PFSK-1 (cell line): ENCODE data around the gene CFAP251.

ENCODE experiments used
- FOXP2 ChIP-seq: optimal IDR thresholded peaks from 2 replicates; pipeline ENCODE3; 2011; ENCODE audit warnings: borderline replicate concordance, control low read depth, inconsistent platforms; ENCODE audit not compliant: insufficient read depth; ENCODE audit errors: extremely low read length, extremely low read depth
- POLR2AphosphoS5 ChIP-seq: IDR thresholded peaks from 2 replicates; pipeline ENCODE4 v1.6.1; 2012; ENCODE audit warnings: low read depth, mild to moderate bottlenecking, control low read depth, low read length, moderate library complexity
- SIN3A ChIP-seq: IDR thresholded peaks from 2 replicates; pipeline ENCODE4 v1.6.1; 2012; ENCODE audit warnings: mild to moderate bottlenecking, low read length, moderate library complexity, borderline replicate concordance; ENCODE audit not compliant: insufficient read depth
- TAF1 ChIP-seq: IDR thresholded peaks from 2 replicates; pipeline ENCODE4 v1.6.1; 2012; ENCODE audit warnings: low read length, control low read depth, borderline replicate concordance; ENCODE audit not compliant: insufficient read depth
- TF ChIP-seq, protein P1 (sequence below), 2 experiments: IDR thresholded peaks; 2 replicates each; pipeline versions ENCODE4 v1.6.1 to v1.8.0; 2011 to 2012; ENCODE audit warnings: low read depth in 2 of 2, low read length in 2 of 2, control low read depth in 1 of 2, inconsistent platforms in 1 of 2, mild to moderate bottlenecking in 1 of 2, moderate library complexity in 1 of 2; ENCODE audit not compliant: insufficient read depth in 1 of 2

CFAP251 gene

GRCh38 chr12:121932914-121933521, 14.6 kb downstream of the CFAP251 start:
- no peak for TF ChIP-seq POLR2AphosphoS5
- no peak for TF ChIP-seq SIN3A
- no peak for TF ChIP-seq FOXP2
- TF ChIP-seq TAF1, result no peak
- TF ChIP-seq, protein P1, sequence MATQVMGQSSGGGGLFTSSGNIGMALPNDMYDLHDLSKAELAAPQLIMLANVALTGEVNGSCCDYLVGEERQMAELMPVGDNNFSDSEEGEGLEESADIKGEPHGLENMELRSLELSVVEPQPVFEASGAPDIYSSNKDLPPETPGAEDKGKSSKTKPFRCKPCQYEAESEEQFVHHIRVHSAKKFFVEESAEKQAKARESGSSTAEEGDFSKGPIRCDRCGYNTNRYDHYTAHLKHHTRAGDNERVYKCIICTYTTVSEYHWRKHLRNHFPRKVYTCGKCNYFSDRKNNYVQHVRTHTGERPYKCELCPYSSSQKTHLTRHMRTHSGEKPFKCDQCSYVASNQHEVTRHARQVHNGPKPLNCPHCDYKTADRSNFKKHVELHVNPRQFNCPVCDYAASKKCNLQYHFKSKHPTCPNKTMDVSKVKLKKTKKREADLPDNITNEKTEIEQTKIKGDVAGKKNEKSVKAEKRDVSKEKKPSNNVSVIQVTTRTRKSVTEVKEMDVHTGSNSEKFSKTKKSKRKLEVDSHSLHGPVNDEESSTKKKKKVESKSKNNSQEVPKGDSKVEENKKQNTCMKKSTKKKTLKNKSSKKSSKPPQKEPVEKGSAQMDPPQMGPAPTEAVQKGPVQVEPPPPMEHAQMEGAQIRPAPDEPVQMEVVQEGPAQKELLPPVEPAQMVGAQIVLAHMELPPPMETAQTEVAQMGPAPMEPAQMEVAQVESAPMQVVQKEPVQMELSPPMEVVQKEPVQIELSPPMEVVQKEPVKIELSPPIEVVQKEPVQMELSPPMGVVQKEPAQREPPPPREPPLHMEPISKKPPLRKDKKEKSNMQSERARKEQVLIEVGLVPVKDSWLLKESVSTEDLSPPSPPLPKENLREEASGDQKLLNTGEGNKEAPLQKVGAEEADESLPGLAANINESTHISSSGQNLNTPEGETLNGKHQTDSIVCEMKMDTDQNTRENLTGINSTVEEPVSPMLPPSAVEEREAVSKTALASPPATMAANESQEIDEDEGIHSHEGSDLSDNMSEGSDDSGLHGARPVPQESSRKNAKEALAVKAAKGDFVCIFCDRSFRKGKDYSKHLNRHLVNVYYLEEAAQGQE (IDR thresholded peaks at IDR 0.05; ENCODE audit: insufficient read depth in 1 of 2, low read depth in 2 of 2, low read length in 2 of 2), result no peak

GRCh38 chr12:121933522-121934308, 15.3 kb downstream of the CFAP251 start:
- TF ChIP-seq SIN3A, result no peak
- TF ChIP-seq POLR2AphosphoS5, result no peak
- TF ChIP-seq TAF1, result no peak
- TF ChIP-seq, protein P1 (IDR thresholded peaks at IDR 0.05; ENCODE audit: insufficient read depth in 1 of 2, low read depth in 2 of 2, low read length in 2 of 2), result no peak
- TF ChIP-seq FOXP2, result no peak

- no peak for TF ChIP-seq FOXP2
- TF ChIP-seq POLR2AphosphoS5, result no peak
- TF ChIP-seq, protein P1 (IDR thresholded peaks at IDR 0.05; ENCODE audit: insufficient read depth in 1 of 2, low read depth in 2 of 2, low read length in 2 of 2), result no peak
- TF ChIP-seq SIN3A, result no peak
- TF ChIP-seq TAF1, result no peak
Measured at GRCh38 chr12:121934309-121934664, 15.9 kb downstream of the CFAP251 start.

DNA sequence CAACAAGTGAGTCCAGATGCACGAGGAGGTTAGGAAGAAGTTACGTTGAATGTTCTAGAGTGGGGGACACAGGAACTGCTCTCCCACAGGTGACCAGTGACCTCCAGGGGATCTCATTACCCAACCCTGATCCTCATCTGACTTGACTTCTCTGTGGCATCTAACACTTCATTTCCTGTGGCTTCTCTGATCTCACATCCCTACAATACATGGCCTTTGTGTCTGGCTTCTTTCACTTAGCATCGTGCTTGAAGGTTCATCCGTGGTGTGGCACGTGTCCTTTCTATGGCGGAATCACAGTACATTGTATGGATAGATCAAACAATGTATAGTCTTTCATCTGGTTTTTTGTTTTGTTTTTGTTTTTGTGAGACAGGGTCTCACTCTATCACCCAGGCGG, 19.3 kb downstream of the CFAP251 start:
- TF ChIP-seq POLR2AphosphoS5, result no peak

DNA sequence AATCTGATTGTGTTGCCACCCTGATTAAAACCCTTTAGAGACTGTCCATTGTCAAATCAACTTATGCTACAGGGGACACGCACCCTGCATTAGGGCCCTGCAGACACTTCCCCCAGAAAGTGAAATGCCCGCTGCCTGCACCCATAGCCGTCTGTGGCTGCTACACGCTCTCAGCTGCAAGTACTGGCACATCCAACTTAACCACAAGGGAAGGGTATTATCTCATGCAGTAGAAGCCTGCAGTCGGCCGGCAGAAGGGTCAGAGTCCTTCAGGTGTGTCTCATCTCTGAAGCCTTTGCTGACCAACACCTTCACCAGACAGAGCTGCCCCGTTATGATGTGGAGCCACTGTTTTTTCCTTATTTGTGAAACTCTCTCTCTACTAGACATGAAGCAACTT, 20.8 kb downstream of the CFAP251 start:
- no peak for TF ChIP-seq TAF1

DNA sequence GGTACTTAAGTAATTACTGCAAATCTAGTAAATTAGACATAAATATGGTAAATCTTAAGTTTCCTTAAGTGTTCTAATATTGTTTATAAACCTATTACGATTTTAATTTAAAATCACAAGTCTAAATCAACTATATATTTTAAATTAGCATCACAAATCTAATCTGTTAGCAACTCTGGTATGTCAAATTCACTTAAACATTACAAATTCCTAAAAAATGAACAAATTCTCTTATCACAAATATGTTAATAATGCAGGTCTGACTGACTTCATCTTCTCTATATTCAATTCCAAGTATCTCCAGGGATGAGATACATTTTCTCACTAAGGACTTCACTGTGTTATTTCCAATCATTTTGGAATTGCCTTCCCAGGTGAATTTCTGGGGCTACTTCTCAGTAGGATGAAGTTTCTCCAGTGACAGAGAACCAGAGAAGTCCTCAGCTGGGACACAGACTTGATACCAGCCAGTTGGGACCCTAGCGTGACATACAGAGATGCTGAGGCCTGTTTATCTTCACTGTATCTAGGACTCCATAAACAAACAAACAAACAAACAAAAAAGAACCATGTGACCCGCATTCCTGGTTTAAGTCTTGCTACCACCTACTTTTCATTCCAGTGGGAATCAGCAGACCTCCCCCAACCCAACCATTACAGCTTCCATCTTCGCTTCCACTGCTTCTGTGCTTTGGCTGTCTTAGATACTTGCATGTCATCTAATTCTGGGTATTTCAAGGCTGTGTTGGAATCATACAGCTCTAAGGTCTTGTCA, 21.8 kb downstream of the CFAP251 start:
- no peak for TF ChIP-seq SIN3A
